22Rv1 (cell line): ENCODE results near the gene SQOR.

Source experiments
- ZFX ChIP-seq: fragments of 450-650 bp; IDR thresholded peaks from 2 replicates; pipeline ENCODE4 v1.6.1; 2017; ENCODE audit warnings: antibody characterized with exemption, borderline replicate concordance
- TF ChIP-seq, protein P1 (sequence below): fragments of 450-650 bp; IDR thresholded peaks from 2 replicates; pipeline ENCODE4 v1.5.1; 2017; ENCODE audit warnings: mild to moderate bottlenecking

DNA sequence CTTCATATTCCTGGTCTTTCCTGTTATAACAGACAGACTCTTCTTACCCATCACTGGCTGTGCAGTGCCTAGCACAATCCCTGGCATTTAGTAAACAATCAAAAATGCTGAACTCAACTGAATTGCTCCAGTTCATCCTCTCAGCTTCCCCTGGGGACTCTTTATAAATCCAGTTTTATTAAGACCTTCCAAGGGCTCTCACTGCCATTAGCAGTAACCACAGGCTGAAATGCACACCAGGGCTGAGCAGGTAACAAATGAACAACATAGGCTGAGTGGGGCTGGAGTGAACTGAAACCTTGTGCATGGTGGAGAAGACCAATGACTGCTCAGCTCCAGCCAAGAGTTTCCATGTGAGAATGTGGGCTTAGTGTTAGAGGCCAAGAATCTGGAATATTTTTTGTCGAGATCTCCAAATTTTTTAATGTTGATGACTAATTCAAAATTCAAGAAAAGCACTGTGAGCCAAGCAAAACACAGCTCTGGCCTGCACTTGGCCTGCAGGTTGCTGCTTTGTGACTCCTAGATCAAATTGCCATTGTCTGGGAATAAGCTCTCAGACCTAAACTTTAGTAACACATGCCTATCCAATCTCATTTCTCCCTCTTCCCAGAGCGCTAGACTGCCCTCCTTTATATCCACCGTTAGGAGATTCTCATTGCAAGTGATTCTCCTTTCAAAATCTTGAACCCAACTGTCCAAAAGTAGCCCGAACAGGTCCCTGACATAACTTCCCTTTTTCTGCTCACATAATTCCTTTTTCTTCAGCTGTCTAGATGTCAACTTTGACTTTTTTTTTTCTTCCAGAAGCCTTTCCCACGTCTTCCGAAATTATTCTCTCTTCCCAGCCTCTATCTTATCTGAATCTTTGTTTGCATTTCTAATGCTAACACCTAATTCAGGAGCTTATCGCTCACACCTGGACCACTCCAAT lies 7.4 kb downstream of the SQOR start:
- TF ChIP-seq, protein P1, sequence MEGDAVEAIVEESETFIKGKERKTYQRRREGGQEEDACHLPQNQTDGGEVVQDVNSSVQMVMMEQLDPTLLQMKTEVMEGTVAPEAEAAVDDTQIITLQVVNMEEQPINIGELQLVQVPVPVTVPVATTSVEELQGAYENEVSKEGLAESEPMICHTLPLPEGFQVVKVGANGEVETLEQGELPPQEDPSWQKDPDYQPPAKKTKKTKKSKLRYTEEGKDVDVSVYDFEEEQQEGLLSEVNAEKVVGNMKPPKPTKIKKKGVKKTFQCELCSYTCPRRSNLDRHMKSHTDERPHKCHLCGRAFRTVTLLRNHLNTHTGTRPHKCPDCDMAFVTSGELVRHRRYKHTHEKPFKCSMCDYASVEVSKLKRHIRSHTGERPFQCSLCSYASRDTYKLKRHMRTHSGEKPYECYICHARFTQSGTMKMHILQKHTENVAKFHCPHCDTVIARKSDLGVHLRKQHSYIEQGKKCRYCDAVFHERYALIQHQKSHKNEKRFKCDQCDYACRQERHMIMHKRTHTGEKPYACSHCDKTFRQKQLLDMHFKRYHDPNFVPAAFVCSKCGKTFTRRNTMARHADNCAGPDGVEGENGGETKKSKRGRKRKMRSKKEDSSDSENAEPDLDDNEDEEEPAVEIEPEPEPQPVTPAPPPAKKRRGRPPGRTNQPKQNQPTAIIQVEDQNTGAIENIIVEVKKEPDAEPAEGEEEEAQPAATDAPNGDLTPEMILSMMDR, result no peak
- no peak for TF ChIP-seq ZFX
